Suprapubic skin (tissue), 4 donors: ENCODE measurements around the gene SCGN. TPM values are rescaled to one million over a fixed set of nuclear protein-coding genes. Genes with fewer than 3 reads are reported as not detected.

Experiments
- DNase-seq, 2 donors: peaks; one replicate each; pipeline ENCODE4 v3.0.0-alpha.2; 2019; ENCODE audit warnings: low spot score in 2 of 2
- H3K27ac ChIP-seq: fragments of 200-600 bp; sonication (generic); one replicate; pipeline ENCODE4 v1.5.1; 2019
- H3K27me3 ChIP-seq: fragments of 200-600 bp; sonication (generic); one replicate; pipeline ENCODE4 v1.5.1; 2019
- H3K36me3 ChIP-seq: fragments of 200-600 bp; sonication (generic); one replicate; pipeline ENCODE4 v1.5.1; 2019
- H3K4me1 ChIP-seq: fragments of 200-600 bp; sonication (generic); one replicate; pipeline ENCODE4 v1.5.1; 2019
- H3K4me3 ChIP-seq: fragments of 200-600 bp; sonication (generic); one replicate; pipeline ENCODE4 v1.5.1; 2019; ENCODE audit warnings: mild to moderate bottlenecking
- H3K9me3 ChIP-seq: fragments of 200-600 bp; sonication (generic); one replicate; pipeline ENCODE4 v1.5.1; 2019
- EP300 ChIP-seq: sonication (generic); formaldehyde crosslinking; IDR thresholded peaks from one replicate; pipeline ENCODE4 v1.6.1; 2017; ENCODE audit warnings: antibody characterized with exemption
- POLR2A ChIP-seq, 2 donors: fragments of 450-650 bp; IDR thresholded peaks; one replicate each; pipeline ENCODE4 v1.6.1; 2017; ENCODE audit warnings: antibody characterized with exemption in 2 of 2, mild to moderate bottlenecking in 2 of 2, moderate library complexity in 2 of 2
- POLR2AphosphoS5 ChIP-seq, 3 donors: sonication (generic); formaldehyde crosslinking; IDR thresholded peaks; one replicate each; pipeline ENCODE4 v1.6.1; 2017; ENCODE audit warnings: antibody characterized with exemption in 3 of 3
- WGBS: methylation state at CpG from one replicate; pipeline ENCODE4 v1.1.5; 2018; 5-methylcytosine and 5-hydroxymethylcytosine counted together
- total RNA-seq, 4 donors: library from RNA; depleted of rRNA; stranded (reverse); fragments of >200 nt; gene quantifications; one replicate each; pipeline ENCODE4 v1.1.0, GENCODE V29; 2016
- TF ChIP-seq, protein P1 (sequence below), 2 donors: fragments of 200-600 bp in 1 of 2; fragments of 450-650 bp in 1 of 2; sonication (generic) in 1 of 2; IDR thresholded peaks; one replicate each; pipeline ENCODE4 v1.5.1; 2016 to 2019; ENCODE audit warnings: antibody characterized with exemption in 2 of 2, mild to moderate bottlenecking in 1 of 2, moderate library complexity in 1 of 2

SCGN gene
- total RNA-seq, 4 donors from 2014 or later, result 0.34 TPM; not detected in 3

- DNase-seq, result no peak
- Histone ChIP-seq H3K27me3 (peaks cover 12% of the 10 kb centered on the region), H3K27ac (no peak overlapping the region), H3K9me3 (no peaks in the 10 kb centered on the region), H3K4me3 (no peak overlapping the region), H3K36me3 (no peaks in the 10 kb centered on the region), H3K4me1 (no peaks in the 10 kb centered on the region)
- no peak for TF ChIP-seq POLR2AphosphoS5 (IDR thresholded peaks at IDR 0.05)
- TF ChIP-seq EP300, result no peak
- no peak for TF ChIP-seq POLR2A (IDR thresholded peaks at IDR 0.05)
- TF ChIP-seq, protein P1, sequence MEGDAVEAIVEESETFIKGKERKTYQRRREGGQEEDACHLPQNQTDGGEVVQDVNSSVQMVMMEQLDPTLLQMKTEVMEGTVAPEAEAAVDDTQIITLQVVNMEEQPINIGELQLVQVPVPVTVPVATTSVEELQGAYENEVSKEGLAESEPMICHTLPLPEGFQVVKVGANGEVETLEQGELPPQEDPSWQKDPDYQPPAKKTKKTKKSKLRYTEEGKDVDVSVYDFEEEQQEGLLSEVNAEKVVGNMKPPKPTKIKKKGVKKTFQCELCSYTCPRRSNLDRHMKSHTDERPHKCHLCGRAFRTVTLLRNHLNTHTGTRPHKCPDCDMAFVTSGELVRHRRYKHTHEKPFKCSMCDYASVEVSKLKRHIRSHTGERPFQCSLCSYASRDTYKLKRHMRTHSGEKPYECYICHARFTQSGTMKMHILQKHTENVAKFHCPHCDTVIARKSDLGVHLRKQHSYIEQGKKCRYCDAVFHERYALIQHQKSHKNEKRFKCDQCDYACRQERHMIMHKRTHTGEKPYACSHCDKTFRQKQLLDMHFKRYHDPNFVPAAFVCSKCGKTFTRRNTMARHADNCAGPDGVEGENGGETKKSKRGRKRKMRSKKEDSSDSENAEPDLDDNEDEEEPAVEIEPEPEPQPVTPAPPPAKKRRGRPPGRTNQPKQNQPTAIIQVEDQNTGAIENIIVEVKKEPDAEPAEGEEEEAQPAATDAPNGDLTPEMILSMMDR (IDR thresholded peaks at IDR 0.05), result no peak
- 88% methylated on average over 14 of the region's 14 CpGs for WGBS
Measured at GRCh38 chr6:25727028-25727427, 75.0 kb downstream of the SCGN start.

- H3K9me3 ChIP-seq, result no peaks in the 10 kb centered on the region
- TF ChIP-seq POLR2A (IDR thresholded peaks at IDR 0.05) (no peak), EP300 (no peak), POLR2AphosphoS5 (IDR thresholded peaks at IDR 0.05) (no peak)
- TF ChIP-seq, protein P1 (IDR thresholded peaks at IDR 0.05), result no peak
- no peak overlapping the region for H3K4me3 ChIP-seq
- DNase-seq, result no peak
- H3K27me3 ChIP-seq, result peaks cover 13% of the 10 kb centered on the region
- no peaks in the 10 kb centered on the region for H3K4me1 ChIP-seq
- no peaks in the 10 kb centered on the region for H3K36me3 ChIP-seq
- WGBS, result 95% methylated on average over 3 of the region's 3 CpGs
- H3K27ac ChIP-seq, result no peak overlapping the region
Measured at GRCh38 chr6:25730907-25731306, 78.9 kb downstream of the SCGN start.

GRCh38 chr6:25731721-25732120 is 79.7 kb downstream of the SCGN start:
- no peak for DNase-seq
- no peaks in the 10 kb centered on the region for H3K36me3 ChIP-seq
- H3K4me1 ChIP-seq, result no peaks in the 10 kb centered on the region
- H3K4me3 ChIP-seq, result no peak overlapping the region
- peaks cover 13% of the 10 kb centered on the region for H3K27me3 ChIP-seq
- 95% methylated on average over 12 of the region's 15 CpGs for WGBS
- H3K9me3 ChIP-seq, result no peaks in the 10 kb centered on the region
- H3K27ac ChIP-seq, result no peak overlapping the region
- TF ChIP-seq, protein P1 (IDR thresholded peaks at IDR 0.05), result no peak
- TF ChIP-seq POLR2AphosphoS5 (IDR thresholded peaks at IDR 0.05) (no peak), EP300 (no peak), POLR2A (IDR thresholded peaks at IDR 0.05) (no peak)

- no peaks in the 10 kb centered on the region for H3K9me3 ChIP-seq
- DNase-seq, result no peak
- WGBS, result 50% methylated on average over 26 of the region's 30 CpGs
- no peaks in the 10 kb centered on the region for H3K36me3 ChIP-seq
- no peak overlapping the region for H3K4me3 ChIP-seq
- no peak overlapping the region for H3K27ac ChIP-seq
- no peaks in the 10 kb centered on the region for H3K4me1 ChIP-seq
- H3K27me3 ChIP-seq, result peaks cover 13% of the 10 kb centered on the region
- no peak for TF ChIP-seq POLR2AphosphoS5 (IDR thresholded peaks at IDR 0.05)
- no peak for TF ChIP-seq EP300
- TF ChIP-seq, protein P1 (IDR thresholded peaks at IDR 0.05), result no peak
- no peak for TF ChIP-seq POLR2A (IDR thresholded peaks at IDR 0.05)
Measured at GRCh38 chr6:25732468-25733198, 80.6 kb downstream of the SCGN start.

- no peaks in the 10 kb centered on the region for H3K9me3 ChIP-seq
- H3K27ac ChIP-seq, result no peak overlapping the region
Measured at GRCh38 chr6:25735261-25735660, 83.2 kb downstream of the SCGN start.

More at GRCh38 chr6:25735261-25735660, 83.2 kb downstream of the SCGN start:
- Histone ChIP-seq H3K36me3 (no peaks in the 10 kb centered on the region), H3K27me3 (peaks cover 5% of the 10 kb centered on the region), H3K4me3 (no peak overlapping the region), H3K4me1 (no peaks in the 10 kb centered on the region)
- no peak for DNase-seq
- no peak for TF ChIP-seq EP300
- no peak for TF ChIP-seq POLR2AphosphoS5 (IDR thresholded peaks at IDR 0.05)
- TF ChIP-seq POLR2A (IDR thresholded peaks at IDR 0.05), result no peak
- TF ChIP-seq, protein P1 (IDR thresholded peaks at IDR 0.05), result no peak
